ENCODE measurements around the gene DNAL1.

DNAL1 gene

DNA sequence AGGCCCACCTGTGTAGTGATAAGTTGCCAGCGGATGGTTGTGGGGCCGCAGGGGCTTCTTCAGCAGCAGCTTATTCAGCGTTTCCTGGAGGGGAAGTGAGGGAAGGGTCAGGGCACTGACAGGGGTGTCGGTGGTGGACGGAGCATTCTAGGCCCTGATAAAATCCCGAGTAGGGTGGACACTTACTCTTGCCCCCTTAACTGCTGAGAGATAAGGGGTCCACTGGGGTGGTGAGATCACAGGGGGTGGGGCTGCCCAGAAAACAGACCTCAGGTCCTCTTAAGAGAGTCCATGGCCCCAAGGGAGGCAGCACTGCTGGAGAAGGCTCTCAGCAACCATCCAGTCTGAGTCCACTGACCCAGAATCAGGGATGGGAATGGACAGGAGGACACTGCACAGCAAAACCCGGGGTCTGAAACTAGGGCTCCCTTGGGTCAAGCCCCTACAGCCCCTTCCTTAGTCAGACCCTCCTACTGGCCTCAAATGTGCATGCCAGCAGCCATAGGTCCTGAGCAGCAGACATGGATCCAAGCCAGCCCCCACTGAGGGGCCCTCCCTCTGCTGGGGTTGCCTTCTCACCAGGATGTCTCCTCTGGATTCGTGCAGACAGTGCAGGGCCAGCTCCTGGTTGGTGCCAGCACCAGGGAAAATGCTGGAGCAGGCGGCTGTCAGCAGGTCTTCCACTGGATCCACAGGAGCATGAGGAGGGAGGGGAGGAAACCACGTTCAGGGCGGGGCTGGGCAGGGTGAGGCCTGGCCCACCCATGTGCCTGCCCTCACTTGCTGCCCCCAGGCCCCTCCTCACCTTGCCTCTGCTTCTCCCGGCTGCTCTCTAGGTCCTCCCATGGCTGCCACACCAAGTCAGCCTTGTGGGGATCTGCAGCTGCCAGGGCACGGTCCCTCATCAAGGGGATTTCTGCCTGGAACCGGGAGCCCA is 81.5 kb downstream of the DNAL1 start:
- no peak for DNase-seq

DNA sequence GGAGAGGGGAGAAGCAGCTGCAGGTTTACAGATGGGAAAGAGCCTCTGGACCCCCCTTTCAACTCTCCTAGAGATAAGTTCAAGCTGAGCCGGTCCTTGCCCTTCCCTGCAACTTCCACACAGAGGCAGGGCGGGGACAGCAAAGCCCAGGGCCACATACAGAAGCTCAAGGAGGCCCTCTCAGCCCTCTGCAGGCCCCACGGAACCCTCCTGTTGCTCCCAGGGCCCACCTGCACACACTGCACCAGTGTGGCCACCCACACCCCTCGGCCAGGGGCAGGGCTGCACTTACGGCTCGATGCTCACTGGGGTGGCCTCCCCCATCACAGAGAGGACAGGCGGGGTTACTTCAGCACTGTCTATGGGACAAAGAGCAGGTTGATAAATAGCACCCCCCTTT is 82.4 kb downstream of the DNAL1 start:
- no peak for DNase-seq

DNA sequence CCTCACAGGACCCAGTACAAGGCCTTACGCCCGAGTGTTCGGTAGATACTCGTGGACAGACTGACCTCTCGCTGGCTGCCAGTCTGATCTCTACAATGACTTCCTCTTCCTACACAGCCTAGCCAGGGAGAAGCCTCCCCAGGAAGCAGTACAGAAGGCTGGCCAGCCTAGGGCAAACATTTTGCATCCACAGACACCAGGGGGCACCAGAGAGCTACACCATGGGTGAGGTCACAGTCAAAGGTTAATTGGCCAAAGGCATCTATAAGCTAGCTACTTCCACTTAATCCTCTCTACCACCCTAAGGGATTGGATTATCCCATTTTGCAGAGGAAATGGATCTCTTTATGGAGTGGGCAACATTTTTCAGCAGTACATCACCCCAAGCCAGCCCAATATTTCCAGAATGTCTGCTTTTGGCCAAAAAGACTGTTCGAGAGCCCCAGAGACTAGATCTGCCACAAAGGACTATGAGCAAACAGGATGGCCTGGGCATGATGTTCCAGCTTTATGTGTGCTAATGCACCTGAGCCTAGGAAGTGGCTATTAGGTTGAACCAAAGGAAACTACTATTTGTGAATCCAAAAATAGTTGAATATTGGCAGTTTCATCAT is 84.0 kb downstream of the DNAL1 start:
- DNase-seq = peak; percentile 92

DNA sequence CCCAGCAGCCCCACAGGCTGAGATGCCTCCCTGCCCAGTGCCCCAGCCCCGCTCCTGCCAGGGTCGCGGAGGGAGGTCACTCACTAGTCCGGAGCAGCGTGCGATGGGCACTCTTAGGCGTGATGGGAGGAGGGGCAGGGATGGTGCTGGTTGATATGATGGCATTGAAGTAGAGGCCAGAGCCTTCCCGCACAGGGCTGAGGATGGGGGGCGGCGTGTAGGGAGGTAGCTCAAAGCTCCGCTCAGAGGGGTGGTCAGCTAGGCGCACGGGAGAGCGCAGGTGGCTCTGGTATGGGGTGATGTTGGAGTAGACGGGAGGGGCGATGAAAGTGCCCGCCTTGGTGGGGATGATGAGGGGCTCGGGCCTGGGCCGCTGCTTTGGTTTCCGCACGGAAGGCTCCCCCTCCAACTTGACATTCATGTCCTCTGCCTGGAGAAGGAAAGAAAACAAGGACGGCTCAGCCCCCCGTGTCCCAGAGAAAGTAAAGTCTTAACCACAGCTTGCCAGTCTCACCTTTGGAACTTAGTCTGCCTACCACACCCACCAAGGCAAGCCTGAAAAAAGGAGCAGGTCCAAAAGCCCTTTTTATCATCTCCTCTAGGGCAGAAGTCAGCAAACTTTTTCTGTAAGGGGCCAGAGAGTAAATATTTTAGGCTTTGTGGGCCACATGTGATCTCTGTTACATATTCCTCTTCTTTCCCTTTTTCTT is 84.9 kb downstream of the DNAL1 start:
- DNase-seq = no peak

DNA sequence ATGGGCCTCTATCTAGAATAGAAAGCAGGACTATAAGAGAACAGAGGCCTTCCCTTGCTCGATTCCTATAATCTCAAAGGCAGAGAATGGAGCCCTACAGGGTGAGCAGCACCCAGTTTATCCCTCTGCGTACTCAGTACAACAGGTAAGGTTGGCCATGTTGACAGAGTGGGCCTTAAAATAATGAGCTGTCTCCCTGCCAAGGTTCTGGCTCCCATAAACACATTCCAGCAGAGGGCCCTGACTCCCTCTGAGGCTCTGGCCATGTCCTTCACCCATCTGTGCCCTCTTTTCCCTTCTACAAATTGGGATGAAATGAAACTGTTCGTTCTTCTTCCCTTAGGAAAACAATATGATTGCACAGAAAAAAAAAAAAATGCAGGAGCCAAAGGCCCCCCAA is 86.3 kb downstream of the DNAL1 start:
- DNase-seq = no peak

DNA sequence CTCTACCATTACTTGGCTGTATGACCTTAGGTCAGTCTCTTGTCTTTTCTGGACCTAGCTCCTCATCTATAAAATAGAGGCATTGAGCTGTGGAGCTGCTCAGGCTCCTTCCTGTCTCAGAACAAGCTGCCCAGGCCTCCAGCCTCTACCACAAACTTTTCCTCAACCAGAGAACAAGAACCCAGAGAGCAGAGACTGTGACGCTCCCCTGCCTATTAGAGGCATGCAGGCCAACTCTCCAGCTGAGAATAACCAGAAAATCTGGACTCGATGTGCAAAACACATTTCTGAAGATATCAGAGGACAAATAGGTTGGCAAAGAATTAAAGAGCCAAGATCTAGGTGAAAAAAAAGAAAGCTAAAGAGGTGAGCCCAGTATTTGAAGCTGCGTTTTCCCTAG is 87.2 kb downstream of the DNAL1 start:
- no peak for DNase-seq

DNA sequence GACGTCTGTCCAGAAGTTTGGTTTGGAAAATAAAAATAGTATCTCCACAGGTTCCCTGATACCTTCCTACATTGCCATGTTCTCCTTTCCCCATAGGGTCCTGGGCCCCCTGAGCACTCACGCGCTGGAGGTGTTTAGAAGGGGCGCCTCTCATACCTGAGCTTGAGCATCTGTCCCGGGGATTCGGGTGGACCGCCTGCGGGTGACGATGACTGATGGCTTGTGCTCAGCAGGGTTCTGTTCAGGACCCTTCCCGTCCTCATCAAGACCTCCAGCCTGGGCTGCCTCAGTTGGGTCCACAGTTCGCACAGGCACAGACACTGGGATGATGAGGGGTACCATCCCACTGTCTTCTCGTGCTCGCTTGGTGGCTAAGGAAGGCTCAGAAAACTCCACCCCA is 92.1 kb downstream of the DNAL1 start:
- DNase-seq = no peak

DNA sequence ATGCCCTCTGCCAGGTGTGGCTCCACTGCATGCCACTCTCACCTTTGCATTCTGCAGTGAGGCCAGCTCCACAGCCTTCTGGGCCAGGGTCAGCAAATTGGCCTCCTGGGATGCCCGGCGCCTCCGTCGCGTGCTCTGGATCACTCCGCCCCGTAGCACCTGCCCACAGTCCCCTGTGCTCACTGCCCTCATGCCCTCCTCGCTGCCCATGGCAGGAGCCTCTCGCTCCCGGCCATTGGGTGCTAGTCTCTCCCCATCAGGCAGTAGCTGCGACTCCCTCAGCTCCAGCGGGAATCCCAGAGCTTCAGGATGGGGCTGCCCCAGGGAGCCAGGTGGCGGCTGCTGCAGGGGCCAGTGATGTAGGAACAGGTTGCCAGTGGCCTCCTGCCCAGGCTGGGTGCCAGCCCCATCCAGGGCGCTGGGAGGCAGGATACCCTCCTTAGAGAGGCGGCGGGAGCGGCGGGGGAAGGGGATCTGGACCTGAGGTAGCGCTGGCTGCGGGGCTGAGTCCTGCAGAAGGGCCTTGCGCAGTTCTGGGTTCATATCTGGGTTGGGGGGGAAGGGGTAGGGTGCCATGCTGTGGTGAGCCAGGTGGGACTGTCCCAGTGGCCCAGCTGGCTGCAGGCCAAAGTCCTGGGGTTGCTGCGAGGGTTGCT is 93.9 kb downstream of the DNAL1 start:
- no peak for DNase-seq

DNA sequence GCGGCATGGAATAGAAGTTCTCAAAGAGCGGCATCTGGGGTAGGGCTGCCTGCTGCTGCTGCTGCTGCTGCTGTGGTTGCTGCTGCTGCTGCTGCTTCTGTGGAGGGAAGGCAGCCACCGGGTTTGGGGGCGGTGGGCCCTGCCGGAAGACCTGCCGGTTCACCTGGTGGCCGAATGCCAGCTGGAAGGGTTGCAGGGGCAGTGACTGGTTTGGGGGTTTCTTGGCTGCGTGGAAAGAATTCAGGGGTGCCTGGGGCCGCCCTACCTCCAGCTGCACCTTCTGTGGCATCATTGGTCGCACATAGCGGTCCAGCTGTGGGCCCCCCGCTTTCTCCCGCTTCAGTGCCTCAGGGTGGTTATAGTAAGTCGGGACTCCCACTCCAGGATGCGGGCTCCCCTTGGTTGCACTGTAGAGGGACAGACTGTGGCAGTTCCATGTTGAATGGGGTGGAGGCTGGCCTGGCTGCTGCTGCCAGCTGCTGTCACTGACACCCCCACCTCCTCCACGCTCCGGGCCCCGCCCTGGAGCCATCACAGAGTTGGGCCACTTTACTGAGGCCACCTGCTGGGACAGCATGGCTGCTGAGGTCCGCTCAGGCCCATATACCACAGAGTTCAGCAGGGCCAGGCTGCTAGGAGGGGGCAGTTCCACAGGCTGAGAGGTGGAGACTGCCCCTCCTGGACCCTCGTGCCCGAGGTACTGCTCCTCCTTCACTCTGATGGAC is 94.5 kb downstream of the DNAL1 start:
- no peak for DNase-seq

DNA sequence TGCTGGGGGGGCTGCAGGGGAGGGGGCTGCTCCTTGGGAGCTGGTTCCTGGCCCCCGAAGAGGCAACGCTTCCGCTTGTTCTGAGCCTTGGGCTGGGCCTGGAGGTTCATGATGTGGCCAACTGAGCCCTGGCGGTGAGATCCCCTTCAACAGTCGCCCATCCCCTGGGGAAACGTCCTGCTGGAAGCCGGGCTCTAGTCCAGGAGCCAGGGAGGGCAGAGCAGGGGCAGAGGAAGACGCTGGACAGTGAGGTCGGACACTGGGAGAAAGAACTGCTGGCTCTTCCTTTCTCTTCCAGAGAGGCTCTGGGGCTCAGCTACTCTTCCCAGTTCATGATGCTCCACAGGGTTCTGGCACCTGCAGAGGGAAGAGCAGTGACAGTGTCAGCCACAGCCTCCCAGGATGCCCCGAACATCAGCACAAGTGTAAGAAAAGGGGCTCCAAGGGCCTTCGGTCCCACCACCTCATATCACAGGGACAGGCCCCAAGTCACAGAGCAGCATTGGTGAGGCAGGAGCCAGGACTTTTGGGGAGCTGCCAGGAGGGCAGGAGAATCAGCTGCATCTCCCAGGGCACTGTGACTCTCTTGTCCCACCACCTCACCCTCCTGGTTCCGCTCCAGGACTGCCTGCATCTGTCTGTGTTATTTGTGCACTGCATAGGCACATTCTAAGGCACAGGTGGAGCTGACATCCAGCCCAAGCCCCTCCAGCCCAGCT is 95.3 kb downstream of the DNAL1 start:
- DNase-seq = no peak

DNA sequence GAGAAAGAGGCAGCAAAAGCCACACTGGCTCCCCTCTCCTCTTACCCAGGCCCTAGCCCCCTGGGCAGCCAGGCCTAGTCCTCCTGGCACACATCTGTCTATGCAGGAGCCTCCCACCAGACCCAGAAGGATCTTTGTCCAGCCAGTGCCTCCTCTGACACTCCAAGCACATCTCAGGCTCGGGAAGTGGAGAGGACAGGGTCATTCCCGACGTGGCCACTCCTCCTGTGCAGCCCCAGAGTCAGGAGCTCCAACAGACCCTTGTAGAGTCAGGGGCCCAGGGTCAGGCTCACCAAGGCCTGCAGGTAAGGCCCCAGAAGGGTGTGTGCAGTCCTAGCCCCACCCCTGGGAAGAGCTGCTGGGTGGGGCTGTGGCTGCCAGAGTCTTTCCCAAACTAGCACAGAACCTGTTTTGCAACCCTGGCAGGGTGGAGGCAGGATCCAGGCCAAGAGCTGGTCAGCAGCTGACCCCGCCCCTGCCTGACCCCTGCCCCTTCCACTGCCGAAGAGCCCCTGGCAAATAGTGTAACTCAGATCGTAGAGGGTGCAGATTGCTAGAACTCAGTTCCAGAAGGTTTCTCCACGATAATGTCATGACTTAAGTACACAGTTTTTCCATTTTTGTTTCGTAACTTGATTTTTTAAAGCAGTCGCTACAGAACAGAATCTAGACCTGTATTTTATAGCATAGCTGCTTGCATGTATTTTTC is 96.0 kb downstream of the DNAL1 start:
- no peak for DNase-seq

DNA sequence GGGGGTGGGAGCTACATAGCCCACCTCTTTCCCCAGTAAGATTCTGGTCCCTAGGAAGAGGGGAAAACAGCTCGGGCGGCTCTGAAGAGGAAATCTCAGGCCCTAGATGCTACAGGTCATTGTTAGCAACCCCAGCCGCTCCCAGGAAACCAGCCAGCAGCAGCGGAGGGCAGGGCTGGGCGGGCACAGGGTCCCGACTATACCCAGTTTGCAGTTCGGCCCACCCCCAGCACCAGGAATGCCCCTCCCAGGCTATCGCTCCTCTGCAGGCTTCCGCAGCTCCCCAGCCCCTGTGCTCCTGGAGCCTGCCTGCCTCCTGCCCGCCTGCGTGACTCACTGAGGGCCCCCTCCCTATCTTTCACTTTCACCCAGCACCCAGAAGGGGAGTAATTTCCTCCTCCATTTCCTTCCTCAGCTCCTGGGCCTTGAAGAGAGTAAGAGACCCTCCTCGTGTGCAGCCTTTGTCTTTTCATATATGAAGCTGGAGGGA is 96.6 kb downstream of the DNAL1 start:
- peak; percentile 92 for DNase-seq

DNA sequence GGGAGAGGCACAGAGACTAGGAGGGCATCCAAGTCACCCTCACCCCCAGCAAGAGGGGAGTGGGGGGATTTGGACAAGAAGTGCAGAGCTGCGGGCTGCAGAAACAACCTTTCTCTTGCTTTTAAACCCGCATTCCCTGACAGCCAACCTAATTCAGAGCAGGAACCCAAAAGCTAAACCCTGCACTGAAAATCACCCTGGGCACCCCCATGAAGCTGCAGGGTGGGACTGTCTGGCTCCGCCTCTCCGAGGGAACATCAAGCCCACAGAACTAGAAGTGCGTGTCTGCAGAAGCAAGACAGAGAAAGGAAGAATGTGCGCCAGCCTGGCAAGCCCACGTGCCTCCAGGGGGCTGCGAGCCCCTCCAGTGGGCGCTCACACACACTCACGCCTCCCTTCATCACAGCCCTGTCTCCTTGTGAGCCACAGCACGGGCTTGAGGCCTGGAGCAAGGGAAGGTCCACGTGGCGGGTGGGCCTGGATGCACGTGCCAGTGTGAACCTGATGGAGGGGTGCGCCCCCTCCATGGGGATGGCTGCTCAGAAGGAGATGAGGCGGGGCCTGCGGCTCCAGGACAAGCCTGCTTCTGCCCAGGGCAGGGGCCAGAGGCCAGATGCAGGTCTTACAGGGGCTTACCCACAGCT is 97.2 kb downstream of the DNAL1 start:
- DNase-seq = peak; percentile 74

DNA sequence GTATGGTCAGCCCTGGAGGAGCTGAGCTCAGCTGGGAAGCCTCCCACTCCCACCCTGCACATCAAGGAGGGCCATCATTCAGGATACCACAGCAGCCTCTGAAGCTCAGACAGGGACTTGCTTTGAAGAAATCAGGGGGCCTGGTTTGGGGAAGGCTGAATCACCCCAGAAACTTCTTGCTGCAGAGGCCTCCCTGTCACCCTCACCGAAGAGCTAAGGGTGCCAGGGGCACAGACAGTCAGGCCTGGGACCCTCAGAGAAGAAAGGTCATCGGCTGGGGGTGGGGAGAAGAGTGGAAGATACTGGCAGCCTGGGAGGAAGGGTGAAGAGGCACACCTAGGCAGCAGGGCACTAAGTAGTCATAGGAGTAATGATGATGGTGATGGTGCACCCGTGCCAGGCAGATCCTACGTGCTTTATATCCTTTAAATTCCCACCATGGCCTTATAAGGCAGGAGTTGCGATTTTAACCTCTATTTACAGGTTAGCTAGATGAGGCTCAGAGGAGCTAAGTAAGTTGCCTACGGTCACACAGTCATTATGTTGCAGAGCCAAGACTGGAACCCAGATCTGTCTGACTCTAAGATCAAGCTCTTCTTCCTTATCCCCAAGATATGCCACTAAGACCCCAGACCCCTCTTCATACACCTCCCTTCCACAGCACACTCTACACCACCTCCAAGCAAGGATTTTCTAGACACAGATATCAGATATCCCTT is 97.9 kb downstream of the DNAL1 start:
- DNase-seq = peak; percentile 37

DNA sequence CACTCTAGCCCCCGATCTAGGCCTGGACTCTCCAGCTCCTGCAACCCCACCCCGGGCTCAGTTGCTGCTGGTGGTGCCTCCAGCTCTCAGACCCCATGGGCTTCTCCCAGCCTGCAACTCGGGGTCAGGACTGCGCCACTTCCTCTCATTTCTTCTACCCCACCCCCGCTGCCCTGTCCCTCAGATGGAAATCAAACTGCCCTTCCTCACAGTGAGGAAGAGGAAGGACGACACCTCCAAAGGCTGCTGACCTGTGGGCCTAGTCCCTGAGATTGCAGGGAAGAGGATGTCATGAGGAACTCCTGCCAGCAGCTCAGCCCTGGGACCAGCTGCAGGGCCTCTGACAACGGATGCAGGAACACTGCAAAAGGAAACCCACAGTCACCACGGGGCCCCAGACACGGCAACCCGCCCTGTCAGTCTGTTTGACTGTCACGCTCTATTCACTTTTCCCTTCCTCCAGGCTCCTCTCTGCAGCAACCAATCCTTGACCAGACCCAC is 98.7 kb downstream of the DNAL1 start:
- DNase-seq = peak; percentile 85

DNA sequence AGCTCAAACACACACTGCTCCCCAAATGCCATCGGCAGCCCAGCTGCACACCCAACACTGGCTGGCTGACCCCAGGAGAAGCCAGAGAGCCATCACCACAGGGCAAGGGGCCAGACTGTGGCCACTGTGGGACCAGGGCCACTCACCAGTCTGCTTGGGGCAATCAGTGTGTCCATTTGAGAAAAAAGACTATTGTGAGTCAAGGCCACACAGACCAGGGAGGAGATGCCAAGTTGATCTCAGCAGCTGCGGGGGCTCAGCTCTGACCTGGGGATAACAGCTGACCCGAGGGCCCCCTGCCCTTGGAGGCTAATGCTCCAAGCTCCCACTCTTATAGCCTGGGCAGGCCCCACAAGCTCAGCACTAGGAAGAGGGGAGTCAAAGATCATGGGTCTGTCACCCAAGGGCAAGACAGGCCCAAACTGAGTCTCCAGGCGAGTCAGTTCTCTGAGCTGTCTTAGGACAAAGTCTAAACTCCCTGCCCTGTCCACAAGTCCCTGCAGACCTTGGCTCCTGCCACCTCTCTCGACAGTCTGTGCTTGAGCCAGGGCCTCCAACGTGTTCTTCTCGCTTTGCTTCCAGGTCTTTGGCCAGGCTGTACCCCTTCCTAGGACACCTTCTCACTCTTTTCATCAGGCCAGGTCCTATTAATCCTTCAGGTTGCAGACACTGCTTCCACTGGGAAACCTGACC is 99.5 kb downstream of the DNAL1 start:
- no peak for DNase-seq

DNA sequence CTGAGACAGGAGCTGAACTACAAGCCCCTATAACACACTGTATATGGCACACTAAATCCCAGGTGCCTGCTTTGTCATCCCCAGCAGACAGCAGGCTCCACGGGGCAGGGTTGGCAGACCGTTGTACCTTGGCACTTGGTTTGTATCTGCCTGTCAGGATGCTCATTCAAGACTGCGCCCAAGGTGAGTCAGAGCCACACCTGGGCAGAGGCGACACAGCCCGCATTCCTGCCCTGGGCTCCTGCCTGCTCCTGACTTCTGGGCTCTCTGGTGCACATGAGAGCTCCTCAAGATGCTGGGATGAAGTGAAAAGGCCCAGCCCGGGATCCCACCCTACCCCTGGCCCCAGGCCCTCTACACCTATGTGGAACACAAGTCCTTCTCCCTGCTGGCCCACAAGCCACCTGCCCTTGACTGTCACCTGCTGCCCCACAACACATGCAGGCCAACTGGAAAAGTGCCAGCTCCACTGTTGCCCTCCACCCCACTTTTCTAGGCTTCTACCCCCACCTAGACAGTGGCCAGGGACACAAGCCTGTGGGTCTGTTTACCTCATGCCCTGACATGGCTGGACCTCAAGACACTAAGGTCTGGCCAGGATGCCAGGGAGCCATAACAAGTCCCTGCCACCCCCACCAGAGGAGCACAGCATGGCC is 100.2 kb downstream of the DNAL1 start:
- peak; percentile 32 for DNase-seq
